ENCODE results near the gene ATP1A4.
"Not testable (repeated sequence)": the region's sequence is repeated elsewhere in the genome, so short reads cannot be mapped to it uniquely, and the experiment has no call there.

The ATP1A4 gene

DNA sequence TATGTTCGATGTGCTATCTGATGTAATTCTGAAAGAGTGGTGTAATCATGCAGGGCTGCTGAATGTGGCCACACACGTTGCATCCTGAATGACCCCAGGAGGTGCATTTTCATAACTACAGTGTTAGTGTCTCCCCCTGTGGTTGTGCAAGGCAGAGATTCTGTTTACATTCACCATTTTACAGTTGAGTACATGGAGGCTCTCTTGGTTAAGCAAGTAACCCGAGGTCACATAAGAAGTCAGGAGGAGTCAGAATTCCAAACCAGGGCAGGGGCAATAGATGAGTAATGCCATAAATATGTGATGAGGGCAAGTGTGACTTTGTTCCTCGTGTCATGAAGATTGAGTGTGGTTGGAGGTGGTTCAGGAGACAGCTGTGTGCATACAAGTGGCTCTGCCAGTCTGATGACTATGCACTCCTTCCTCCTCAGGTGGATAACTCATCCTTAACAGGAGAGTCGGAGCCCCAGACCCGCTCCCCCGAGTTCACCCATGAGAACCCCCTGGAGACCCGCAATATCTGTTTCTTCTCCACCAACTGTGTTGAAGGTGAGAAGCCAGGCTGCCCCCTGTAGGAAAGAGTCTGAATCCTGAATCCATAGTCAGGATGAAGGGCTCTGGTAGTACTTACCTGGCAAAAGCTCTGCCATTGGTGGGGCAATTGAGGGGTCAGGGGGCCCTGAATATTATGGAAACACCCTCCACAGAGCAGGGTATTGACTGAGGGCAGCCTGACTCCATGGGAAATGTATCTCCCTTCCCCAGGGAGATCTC, 26.5 kb upstream of the ATP1A4 start:
- peak; percentile 27 for DNase-seq

DNA sequence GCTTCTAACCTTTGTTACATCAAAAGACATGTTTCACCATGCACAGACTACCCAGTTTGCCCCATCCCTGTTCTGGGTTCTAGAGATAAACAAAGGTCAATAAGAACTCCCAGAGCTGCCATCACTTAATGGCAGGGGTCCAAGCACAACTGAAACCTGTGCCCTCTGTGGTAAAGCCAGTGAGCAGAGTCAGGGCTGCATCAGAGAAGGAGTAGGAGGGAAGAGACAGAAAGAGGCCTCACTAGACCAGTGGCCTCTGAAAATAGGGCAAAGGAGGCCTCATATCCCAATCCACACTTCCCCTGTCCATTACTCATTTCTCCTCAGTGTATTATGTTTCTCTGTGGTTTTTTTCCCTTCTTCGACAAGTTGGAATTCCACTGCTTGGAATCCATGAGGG, 25.7 kb upstream of the ATP1A4 start:
- DNase-seq = no peak

DNA sequence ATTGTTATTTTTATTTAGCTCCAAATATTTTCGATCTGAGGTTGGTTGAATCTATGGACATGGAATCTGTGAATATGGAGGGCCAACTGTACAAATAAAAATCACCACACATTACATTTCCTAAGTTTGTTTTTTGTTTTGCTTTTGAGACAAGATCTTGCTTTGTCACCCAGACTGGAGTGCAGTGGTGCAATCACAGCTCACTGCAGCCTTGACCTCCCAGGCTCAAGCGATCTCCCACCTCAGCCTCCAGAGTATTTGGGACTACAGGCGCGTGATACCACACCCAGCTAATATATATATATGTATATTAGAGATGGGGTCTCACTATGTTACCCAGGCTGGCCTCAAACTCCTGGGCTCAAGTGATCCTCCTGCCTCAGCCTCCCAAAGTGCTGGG, 25.1 kb upstream of the ATP1A4 start:
- not testable (repeated sequence) for DNase-seq

DNA sequence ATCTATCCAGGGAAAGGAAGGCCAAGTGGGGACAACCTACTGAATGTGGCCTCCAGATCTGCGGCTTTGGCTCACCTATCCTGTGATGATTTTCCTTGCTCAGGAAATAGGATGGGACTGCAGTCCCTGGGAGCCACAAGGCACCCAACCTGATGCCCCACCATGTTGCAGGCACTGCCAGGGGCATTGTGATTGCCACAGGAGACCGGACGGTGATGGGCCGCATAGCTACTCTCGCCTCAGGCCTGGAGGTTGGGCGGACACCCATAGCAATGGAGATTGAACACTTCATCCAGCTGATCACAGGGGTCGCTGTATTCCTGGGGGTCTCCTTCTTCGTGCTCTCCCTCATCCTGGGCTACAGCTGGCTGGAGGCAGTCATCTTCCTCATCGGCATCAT, 24.0 kb upstream of the ATP1A4 start:
- DNase-seq = no peak

DNA sequence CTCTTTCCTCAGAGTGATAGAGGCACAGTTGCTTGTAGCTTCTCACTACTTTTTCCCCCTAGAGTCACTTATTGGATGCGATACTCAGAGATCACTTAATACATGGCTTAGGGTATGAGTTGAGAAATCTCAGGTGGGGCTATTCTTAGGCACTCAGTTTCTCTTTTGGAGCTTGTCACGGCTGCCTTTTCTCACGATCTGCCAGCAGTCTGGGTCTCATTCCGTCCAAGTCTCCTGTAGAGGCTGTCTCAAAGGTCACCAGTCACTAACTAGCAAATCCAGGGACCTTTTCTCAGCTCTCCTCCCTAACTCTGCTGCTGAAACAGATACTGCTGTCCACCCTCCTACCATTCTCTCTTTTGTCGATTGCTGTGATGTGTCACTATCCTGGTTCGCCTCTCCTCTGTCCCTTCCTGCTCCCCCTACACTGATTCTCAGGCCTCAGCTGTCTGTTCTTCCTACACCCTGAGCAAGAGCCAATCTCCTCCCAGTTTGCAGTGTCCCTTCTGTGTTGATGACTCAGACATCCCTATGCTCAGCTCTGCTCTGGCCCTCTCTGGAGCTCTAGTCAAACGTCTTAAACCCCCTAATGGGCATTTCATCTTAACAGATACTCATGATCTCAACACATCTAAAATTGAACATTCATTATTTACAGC, 23.4 kb upstream of the ATP1A4 start:
- peak; percentile 17 for DNase-seq

DNA sequence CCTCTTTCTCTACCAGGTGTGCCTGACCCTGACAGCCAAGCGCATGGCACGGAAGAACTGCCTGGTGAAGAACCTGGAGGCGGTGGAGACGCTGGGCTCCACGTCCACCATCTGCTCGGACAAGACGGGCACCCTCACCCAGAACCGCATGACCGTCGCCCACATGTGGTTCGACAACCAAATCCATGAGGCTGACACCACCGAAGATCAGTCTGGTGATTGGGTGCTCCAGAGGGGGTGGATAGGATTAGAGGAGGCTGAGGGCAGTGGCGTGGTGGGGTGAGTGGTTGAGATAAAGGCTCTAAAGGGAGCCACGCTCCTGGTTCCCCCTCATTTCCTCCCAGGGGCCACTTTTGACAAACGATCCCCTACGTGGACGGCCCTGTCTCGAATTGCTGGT, 22.8 kb upstream of the ATP1A4 start:
- DNase-seq = no peak

DNA sequence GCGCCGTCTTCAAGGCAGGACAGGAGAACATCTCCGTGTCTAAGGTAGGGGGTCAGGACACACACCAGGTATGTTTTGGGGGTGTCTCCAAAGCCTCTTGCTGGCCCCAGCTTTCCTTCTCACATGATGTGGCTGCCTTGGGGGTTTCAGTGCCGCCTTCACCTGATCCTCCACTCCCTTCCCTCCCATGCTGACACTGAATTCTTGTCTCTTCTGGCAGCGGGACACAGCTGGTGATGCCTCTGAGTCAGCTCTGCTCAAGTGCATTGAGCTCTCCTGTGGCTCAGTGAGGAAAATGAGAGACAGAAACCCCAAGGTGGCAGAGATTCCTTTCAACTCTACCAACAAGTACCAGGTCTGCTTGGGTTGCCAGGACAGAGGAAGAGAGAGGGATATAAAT, 22.4 kb upstream of the ATP1A4 start:
- DNase-seq = no peak

DNA sequence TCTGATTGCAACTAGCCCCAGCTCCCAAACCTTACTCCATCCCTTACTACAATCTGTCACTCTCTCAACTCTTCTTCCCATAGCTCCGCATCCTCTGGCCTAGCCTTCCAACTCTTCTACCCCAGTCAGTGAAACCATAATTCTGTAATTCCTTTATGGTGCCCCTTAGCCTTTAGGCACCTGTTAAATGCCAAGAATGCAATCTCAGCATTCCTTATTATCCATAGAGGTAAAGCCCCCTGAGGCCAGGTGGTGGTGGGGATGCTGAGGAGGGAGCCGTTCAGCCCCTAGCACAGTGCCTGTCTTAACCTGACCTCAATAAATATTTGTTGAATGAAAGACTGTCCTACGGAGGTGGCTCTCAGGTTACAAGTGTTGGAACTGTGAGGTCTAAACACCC, 21.8 kb upstream of the ATP1A4 start:
- DNase-seq = no peak

DNA sequence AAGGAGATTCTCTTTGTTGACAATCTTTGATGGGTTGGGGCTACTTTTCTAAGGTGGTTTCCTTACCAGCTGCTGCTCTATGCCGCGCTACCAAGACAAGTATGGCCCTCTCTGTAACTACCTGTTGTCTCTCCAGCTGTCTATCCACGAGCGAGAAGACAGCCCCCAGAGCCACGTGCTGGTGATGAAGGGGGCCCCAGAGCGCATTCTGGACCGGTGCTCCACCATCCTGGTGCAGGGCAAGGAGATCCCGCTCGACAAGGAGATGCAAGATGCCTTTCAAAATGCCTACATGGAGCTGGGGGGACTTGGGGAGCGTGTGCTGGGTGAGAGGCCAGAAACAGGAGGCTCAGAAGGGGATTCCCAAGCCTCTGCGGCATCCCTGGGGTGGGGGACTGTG, 21.4 kb upstream of the ATP1A4 start:
- no peak for DNase-seq

DNA sequence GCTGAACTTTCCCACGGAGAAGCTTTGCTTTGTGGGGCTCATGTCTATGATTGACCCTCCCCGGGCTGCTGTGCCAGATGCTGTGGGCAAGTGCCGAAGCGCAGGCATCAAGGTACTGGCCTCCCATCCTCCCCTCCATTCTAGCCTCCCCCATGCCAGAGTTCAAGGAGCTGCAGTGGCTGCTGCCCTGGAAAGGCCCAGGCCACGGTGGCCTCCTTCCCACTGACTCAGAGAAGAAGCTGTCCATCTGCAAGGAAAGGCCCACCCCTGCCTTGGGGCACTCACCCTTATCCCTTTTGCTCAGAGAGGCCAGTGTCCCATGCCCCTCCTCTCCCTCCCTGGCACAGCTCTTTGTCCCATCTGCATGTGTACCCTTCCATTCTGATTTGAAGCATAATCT, 20.9 kb upstream of the ATP1A4 start:
- DNase-seq = no peak

DNA sequence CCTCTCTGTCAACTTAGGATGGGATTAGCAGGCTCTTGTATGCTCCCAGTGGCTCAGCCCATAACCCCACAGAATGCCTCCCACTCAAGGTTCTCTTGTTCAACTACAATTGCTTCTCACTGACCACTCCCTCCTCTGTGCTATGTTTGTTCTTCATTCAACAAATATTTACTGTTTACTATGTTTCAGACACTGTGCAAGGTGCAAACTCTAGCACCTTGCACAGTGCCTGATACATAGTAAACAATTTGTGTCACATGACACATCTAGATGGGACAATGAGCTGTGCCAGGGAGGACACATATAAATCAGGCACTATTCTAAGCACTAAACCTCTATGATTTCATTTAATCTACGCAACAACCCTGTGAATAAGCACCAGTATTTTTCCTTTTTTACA, 20.5 kb upstream of the ATP1A4 start:
- DNase-seq = no peak

DNA sequence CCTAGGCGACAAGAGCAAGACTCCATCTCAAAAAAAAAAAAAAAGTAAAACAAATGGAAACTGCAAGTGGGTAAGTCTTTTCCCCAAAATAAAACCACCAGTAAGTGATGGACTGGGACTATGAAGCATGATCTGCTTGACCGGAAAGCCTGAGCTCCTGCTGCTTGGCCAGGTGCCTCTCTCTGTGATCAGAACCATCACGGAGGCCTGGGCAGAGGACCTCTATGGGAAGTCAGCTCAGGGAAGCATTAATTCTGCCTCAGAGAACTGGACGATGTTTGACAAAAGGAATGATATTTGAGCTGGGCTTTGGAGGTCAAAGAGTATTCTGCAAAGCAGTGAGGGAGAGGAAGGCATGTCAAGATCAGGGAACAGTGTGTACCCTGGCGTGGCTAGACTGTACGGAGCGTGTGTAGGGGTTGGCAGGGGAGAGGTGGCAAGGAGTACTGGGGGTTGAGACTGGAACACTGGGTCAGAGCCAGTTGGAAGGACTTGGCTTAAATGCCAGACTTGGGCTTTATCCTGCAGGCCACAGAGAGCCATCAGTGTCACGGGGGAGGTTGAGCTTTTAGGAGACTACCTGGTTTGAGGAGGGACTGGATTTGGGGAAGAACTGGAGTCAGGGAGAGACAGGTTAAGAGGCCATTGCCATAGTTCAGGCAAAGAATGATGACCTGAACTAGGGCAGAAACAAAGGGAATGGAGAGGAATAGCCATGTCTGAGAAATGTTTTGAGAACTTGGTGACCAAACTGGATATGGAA, 19.4 kb upstream of the ATP1A4 start:
- DNase-seq = no peak

DNA sequence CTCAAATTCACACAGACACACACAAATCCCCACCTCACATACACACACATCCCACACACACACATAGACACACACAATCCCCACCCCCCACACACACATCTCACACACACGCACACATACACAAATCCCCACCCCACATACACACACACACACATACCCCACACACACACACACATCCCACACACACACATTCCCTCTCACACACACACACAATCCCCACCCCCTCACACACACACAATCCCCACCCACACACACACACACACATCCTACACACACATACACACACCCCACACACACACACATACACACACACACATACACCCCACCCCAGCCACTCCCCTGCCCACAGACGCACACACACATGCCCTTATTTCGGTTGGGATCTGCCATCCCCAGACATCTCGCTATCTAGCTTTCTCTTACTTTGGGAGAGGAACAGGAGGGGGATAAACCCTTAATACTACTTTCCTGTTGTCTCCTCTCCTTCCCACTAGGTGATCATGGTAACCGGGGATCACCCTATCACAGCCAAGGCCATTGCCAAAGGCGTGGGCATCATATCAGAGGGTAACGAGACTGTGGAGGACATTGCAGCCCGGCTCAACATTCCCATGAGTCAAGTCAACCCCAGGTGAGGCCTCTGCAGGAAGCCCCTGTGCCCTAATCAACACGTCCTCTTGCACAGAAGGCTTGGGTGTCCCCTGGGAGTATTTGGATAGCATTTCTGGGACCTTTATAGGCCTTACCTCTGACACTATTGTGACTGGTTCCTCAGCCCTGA, 17.2 kb upstream of the ATP1A4 start:
- no peak for DNase-seq

DNA sequence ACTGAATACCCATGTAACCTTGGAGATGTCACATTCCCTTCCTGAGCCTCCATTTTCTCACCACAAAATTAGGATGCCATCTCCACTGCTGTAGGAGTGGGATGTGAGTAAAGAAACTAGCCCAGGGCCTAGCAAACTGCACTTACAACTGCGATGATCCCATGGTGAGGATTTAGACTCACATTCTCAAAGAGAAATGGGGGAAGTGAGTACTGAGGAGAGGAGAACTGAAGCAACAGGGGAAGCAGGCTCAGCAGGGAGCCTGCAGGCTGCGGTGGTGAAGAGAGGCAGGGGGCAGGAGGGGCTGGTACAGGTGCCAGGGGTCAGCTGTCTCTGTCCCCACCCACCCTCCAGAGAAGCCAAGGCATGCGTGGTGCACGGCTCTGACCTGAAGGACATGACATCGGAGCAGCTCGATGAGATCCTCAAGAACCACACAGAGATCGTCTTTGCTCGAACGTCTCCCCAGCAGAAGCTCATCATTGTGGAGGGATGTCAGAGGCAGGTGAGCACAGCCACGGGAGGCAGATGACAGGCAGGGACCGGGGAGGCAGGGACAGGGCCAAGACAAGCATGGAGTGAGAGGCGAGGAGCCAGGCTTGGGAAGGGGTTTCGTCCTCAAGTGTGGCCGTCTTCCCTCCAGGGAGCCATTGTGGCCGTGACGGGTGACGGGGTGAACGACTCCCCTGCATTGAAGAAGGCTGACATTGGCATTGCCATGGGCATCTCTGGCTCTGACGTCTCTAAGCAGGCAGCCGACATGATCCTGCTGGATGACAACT, 16.4 kb upstream of the ATP1A4 start:
- DNase-seq = no peak

DNA sequence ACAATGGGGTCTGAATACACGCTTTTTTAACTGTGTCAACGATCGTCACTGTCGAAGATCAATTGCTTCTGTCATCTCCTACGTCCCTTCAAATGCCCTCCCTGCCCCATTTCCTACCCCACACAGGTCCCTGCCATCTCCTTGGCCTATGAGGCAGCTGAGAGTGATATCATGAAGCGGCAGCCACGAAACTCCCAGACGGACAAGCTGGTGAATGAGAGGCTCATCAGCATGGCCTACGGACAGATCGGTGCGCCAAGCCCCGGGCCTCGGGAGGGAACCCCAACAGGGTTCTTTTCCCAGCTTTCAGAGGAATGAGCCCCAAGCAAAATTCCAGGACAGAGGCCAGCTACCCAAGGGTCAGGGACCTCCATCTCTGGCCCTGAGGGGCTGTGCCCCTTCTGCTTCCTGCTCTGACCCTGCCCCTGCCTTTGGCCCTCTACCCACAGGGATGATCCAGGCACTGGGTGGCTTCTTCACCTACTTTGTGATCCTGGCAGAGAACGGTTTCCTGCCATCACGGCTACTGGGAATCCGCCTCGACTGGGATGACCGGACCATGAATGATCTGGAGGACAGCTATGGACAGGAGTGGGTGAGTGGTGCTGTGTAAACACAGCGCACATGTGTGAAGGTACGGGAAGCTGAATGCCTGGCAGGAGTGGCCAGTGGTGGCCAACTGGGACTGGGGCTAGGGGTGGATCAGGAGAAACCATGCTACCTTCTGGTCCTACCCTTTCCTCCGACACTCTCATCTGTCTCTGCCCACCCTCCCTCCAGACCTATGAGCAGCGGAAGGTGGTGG, 15.1 kb upstream of the ATP1A4 start:
- DNase-seq = no peak

DNA sequence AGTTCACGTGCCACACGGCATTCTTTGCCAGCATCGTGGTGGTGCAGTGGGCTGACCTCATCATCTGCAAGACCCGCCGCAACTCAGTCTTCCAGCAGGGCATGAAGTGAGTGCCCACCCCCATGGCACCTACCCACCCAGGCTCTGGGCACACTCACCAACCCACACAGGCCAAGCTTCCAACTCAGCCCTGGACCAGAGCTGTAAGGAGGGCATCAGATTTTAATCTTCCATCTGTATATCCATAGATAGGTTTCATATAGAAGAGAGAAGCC, 14.5 kb upstream of the ATP1A4 start:
- no peak for DNase-seq

DNA sequence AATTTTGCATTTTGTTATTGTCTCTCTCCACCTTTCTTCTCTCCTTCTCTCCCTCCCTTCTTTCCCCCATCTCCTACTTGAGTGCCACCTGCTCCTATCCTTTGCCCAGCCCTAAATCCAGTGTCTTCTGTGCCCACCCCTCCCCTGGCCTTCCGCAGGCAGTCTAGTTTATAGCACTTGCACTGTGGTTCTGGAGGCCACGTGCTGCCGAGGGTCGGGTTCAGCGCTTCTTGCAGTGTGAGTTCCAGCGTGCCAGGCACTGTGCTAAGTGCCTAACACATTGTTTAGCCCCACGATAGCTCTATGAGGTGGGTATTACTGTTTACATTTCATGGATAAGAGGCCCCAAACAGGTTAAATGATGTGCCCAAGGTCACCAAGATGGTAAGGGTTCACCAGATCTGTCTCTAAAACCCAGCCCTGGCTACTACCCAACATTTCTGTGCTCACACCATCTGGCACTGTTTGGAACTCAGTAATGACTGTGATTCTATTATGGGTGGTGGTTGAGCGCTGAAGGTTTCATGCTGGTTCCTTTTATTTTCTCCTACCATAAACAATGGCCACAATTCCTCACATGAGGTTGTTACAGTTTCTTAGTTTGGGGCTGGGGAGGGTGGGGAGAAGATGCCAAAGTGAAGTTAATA, 14.1 kb upstream of the ATP1A4 start:
- DNase-seq = no peak

DNA sequence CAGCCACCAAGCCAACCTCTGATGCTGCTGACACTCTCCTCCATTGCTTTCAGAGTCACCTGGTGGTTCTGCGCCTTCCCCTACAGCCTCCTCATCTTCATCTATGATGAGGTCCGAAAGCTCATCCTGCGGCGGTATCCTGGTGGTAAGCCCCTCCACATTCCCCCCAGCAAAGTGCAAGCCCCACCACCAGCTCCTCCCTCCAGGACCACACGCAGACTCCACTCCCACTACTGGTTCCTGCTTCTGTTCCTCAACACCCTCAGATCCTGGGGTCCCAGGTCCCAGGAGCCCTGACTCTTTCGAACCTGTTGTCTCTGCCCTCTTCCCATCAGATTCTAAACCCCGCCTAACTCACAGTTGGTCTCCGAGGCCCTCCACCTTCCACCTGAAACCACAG, 11.6 kb upstream of the ATP1A4 start:
- no peak for DNase-seq

DNA sequence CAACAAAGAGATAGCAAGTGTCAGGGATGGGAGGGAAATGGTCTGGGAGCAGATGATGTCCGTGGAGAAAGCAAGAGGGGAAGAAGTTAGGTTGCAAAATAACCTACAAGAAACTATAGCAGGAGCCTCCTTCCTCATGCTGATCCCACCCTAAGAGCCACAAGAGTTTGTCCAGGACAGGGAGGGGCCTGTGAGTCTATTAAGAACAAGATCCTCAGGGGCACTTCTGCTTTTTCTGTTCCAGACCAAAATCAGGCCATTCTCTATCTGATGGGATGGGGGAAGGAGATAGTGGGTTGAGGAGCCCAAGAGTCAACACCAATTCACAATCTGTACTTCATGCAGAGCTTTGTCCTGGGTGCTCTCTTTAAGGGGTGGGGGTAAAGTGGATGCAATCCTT, 7.7 kb upstream of the ATP1A4 start:
- DNase-seq = peak; percentile 70

DNA sequence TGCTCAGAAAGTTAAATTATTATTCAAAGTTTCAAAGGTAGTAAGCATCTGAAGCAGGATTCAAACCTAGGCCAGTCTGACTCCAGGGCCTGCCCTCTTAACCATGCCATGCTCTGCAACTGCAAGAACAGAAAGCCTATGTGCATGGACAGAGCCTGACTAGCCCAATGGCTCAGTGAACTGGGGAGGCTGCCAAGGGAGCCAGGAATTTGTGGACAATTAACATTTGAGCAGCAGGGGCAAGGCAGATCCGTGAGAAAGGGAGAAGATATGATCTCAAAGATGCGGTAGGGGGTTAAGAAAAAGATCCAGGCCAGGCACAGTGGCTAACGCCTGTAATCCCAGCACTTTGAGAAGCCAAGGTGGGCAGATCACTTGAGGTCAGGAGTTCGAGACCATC, 6.5 kb upstream of the ATP1A4 start:
- DNase-seq = no peak

DNA sequence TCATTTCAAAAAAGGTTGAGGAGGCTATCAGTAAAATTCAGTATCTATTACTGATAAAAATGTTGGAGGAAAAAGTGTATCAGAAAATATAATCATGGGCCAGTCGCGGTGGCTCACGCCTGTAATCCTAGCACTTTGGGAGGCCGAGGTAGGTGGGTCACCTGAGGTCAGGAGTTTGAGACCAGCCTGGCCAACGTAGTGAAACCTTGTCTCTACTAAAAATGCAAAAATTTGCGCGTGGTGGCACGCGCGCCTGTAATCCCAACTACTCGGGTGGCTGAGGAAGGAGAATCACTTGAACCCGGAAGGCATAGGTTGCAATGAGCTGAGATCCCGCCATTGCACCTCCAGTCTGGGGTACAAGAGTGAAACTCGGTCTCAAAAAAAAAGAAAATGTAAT, 5.3 kb upstream of the ATP1A4 start:
- DNase-seq = no peak

Measured in OCI-M1 (cell line).